GM23248 (cell line): ENCODE measurements around the gene PSMD13.

ENCODE experiments used
- EZH2 ChIP-seq: fragments of 200-600 bp; sonication (generic); IDR thresholded peaks from 2 replicates; pipeline ENCODE4 v1.6.1; 2018; ENCODE audit warnings: antibody characterized with exemption, mild to moderate bottlenecking; ENCODE audit not compliant: insufficient read depth, poor library complexity, severe bottlenecking
- EZH2phosphoT487 ChIP-seq: fragments of 200-600 bp; sonication (generic); IDR thresholded peaks from 2 replicates; pipeline ENCODE4 v1.6.1; 2018; ENCODE audit warnings: antibody characterized with exemption, moderate library complexity, mild to moderate bottlenecking, low read depth; ENCODE audit not compliant: insufficient read depth

GRCh38 chr11:283405-284104 is 46.8 kb downstream of the PSMD13 start:
- TF ChIP-seq EZH2phosphoT487, result no peak
- TF ChIP-seq EZH2, result no peak
